Activated CD8-positive, alpha-beta T cell treated with anti-CD3 and anti-CD28 coated beads for 36 hours (primary cell): ENCODE data around the gene C10orf53. TPM values are rescaled to one million over a fixed set of nuclear protein-coding genes. Genes with fewer than 3 reads are reported as not detected.
"Not testable (repeated sequence)": the region's sequence is repeated elsewhere in the genome, so short reads cannot be mapped to it uniquely, and the experiment has no call there.

Source experiments
- ATAC-seq: fragments of 200-7000 bp; cut with Tn5 transposase; one replicate; pipeline ENCODE4 v1.10.0; 2021; ENCODE audit warnings: mild to moderate bottlenecking, moderate library complexity
- CTCF ChIA-PET: fragments of 350-600 bp; sonication (Branson Sonifier 250); formaldehyde crosslinking; loops from one replicate; lab custom pipeline; 2021; ENCODE audit warnings: antibody characterized with exemption; lab: Charles Lee
- POLR2A ChIA-PET: fragments of 350-600 bp; sonication (Branson Sonifier 250); formaldehyde crosslinking; loops from one replicate; lab custom pipeline; 2021; ENCODE audit warnings: antibody characterized with exemption; lab: Charles Lee
- DNase-seq: peaks from one replicate; pipeline ENCODE4 v3.0.0-alpha.2; 2020
- H3K27ac Mint-ChIP-seq: one replicate; pipeline ENCODE4 v1.8.0; 2021; ENCODE audit warnings: mild to moderate bottlenecking, mixed read lengths
- H3K27me3 Mint-ChIP-seq: one replicate; pipeline ENCODE4 v1.8.0; 2021; ENCODE audit warnings: mixed read lengths
- H3K36me3 Mint-ChIP-seq: one replicate; pipeline ENCODE4 v1.8.0; 2021; ENCODE audit warnings: low read depth, mixed read lengths
- H3K4me1 Mint-ChIP-seq: one replicate; pipeline ENCODE4 v1.8.0; 2021; ENCODE audit warnings: low read depth, mixed read lengths
- H3K4me3 Mint-ChIP-seq: one replicate; pipeline ENCODE4 v1.8.0; 2021; ENCODE audit warnings: mild to moderate bottlenecking, moderate library complexity, mixed read lengths
- H3K9me3 Mint-ChIP-seq: one replicate; pipeline ENCODE4 v1.8.0; 2021; ENCODE audit warnings: mixed read lengths
- intact Hi-C: fragments of 100-400 bp; cut with micrococcal nuclease; formaldehyde crosslinking; loops from one replicate; pipeline ENCODE4 v1.10.0; 2022
- total RNA-seq, 2 experiments: library from RNA; stranded (reverse); gene quantifications; one replicate each; pipeline ENCODE4 v1.2.3, GENCODE V29; 2021
- TF ChIP-seq, protein P1 (sequence below): fragments of 200-600 bp; IDR thresholded peaks from one replicate; pipeline ENCODE4 v1.8.0; 2022; ENCODE audit warnings: antibody characterized with exemption, mild to moderate bottlenecking

The C10orf53 gene
- total RNA-seq, 2 experiments from 2014 or later, result not detected

DNA sequence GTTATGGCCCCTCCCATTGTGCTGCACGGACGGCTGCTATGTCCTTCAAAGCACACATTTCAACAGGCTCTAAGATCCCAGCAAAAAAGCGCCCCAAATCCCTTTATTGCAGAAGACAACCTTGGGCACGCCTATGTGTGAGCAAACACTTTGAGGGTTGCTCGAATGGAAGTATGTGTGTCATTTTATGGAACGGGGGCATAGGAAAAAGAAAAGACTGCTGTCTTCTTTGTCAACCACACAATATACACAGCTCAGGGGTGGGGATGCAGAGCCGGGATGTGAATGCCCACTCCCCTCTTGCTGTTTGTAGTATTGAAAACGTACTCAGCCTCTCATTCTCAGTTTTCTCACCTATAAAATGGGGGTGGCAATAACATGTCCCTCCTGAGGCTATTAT lies 32.0 kb downstream of the C10orf53 start:
- peaks cover 13% of the 10 kb centered on the region for H3K27me3 Mint-ChIP-seq
- H3K36me3 Mint-ChIP-seq, result no peaks in the 10 kb centered on the region
- intact Hi-C loops, result no loop called here
- ATAC-seq (no peak), DNase-seq (no peak)
- CTCF ChIA-PET, result no interaction called here
- H3K4me3 Mint-ChIP-seq, result no peak overlapping the region
- TF ChIP-seq, protein P1, sequence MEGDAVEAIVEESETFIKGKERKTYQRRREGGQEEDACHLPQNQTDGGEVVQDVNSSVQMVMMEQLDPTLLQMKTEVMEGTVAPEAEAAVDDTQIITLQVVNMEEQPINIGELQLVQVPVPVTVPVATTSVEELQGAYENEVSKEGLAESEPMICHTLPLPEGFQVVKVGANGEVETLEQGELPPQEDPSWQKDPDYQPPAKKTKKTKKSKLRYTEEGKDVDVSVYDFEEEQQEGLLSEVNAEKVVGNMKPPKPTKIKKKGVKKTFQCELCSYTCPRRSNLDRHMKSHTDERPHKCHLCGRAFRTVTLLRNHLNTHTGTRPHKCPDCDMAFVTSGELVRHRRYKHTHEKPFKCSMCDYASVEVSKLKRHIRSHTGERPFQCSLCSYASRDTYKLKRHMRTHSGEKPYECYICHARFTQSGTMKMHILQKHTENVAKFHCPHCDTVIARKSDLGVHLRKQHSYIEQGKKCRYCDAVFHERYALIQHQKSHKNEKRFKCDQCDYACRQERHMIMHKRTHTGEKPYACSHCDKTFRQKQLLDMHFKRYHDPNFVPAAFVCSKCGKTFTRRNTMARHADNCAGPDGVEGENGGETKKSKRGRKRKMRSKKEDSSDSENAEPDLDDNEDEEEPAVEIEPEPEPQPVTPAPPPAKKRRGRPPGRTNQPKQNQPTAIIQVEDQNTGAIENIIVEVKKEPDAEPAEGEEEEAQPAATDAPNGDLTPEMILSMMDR, result no peak
- H3K9me3 Mint-ChIP-seq, result peaks cover 2% of the 10 kb centered on the region
- H3K27ac Mint-ChIP-seq, result no peak overlapping the region
- POLR2A ChIA-PET, result interaction anchor here (0.8 kb wide), 1 partner anchor 9 kb away, joined by 3 read pairs; no protein-coding TSS in a partner anchor
- H3K4me1 Mint-ChIP-seq, result no peaks in the 10 kb centered on the region

DNA sequence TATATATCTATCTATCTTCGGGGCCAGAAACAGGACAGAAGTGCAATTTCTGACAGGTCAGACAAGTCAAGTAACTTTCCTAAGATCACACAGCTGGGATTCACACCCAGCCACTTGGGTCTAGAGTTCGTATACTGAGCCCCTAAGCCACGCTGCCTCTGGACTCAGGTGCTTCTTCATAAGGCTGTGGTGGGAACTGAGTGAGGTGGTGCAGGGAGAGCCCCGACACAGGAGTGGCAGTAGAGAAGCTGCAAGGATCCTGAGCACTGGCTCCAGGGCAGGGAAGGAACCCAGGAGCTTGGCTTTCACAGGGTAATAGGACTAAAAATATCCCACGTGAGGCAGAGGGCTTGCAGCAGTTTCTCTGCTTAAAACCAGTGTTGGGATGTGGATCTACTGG lies 33.8 kb downstream of the C10orf53 start:
- CTCF ChIA-PET, result no interaction called here
- H3K36me3 Mint-ChIP-seq, result no peaks in the 10 kb centered on the region
- intact Hi-C loops, result no loop called here

DNA sequence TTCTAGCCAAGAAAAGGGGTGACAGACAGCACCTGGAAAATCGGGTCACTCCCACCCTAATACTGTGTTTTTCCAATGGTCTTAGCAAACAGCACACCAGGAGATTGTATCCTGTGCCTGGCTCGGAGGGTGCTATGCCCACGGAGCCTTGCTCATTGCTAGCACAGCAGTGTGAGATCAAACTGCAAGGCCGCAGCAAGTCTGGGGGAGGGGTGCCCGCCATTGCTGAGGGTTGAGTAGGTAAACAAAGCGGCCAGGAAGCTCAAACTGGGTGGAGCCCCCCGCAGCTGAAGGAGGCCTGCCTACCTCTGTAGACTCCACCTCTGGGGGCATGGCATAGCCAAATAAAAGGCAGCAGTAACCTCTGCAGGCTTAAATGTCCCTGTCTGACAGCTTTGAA lies 35.7 kb downstream of the C10orf53 start:
- CTCF ChIA-PET, H3K27ac Mint-ChIP-seq: not testable (repeated sequence)

More for the DNA sequence above, 33.8 kb downstream of the C10orf53 start:
- Mint-ChIP-seq H3K9me3 (peaks cover 2% of the 10 kb centered on the region), H3K4me1 (no peaks in the 10 kb centered on the region), H3K27me3 (peaks cover 15% of the 10 kb centered on the region), H3K4me3 (no peak overlapping the region), H3K27ac (no peak overlapping the region)
- ATAC-seq (no peak), DNase-seq (no peak)
- TF ChIP-seq, protein P1, result no peak
- POLR2A ChIA-PET, result no interaction called here

DNA sequence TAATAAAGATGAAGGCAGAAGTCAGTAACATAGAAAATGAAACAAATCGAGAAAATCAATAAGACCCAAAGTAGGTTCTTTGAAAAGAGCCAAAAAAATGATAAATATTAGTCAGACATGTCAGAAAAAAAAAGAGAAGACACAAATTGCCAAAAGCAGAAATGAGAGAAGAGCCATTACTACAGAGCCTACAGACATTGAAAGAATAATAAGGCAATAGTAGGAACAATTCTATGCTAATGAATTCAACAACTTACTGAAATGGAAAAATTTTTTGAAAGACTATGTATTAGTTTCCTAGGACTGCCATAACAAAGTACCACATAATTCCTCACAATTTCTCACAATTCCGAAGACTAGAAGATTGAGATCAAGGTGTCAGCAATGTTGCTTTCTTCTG lies 47.1 kb downstream of the C10orf53 start:
- ChIA-PET CTCF (no interaction called here), POLR2A (no interaction called here)
- DNase-seq (no peak), ATAC-seq (no peak)
- Mint-ChIP-seq H3K4me1 (no peaks in the 10 kb centered on the region), H3K9me3 (peaks cover 12% of the 10 kb centered on the region), H3K36me3 (peaks cover 1% of the 10 kb centered on the region), H3K4me3 (no peak overlapping the region), H3K27ac (no peak overlapping the region), H3K27me3 (no peaks in the 10 kb centered on the region)
- TF ChIP-seq, protein P1, result no peak
- intact Hi-C loops, result no loop called here

More for the DNA sequence above, 35.7 kb downstream of the C10orf53 start:
- H3K36me3 Mint-ChIP-seq, POLR2A ChIA-PET, intact Hi-C loops, H3K9me3 Mint-ChIP-seq, H3K4me3 Mint-ChIP-seq, ATAC-seq, H3K4me1 Mint-ChIP-seq, DNase-seq: not testable (repeated sequence)
- H3K27me3 Mint-ChIP-seq, result peaks cover 15% of the 10 kb centered on the region

DNA sequence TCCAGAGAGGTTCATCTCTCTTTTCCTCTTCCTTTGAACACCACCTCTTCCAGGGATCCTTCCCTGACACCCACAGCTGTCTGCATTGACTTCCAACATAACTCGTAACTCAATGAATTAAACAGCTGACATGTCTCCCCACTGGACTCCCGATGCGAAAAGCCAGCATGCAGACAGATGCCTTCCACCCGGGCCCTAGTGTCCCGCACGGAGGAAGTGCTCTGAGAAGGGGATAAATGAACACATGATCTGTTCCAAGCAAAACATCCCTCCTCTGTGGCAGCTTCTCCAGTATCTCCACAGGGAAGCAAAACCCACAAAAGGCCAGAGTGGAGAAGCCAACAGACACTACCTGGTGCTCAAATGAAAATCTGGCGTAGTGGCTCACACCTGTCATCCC lies 54.4 kb downstream of the C10orf53 start:
- Mint-ChIP-seq H3K4me3 (no peak overlapping the region), H3K9me3 (peaks cover 2% of the 10 kb centered on the region), H3K36me3 (no peaks in the 10 kb centered on the region), H3K27me3 (no peaks in the 10 kb centered on the region), H3K4me1 (no peaks in the 10 kb centered on the region), H3K27ac (no peak overlapping the region)
- TF ChIP-seq, protein P1, result no peak
- intact Hi-C loops, result no loop called here
- ATAC-seq (no peak), DNase-seq (no peak)
- CTCF ChIA-PET, result no interaction called here
- POLR2A ChIA-PET, result no interaction called here

DNA sequence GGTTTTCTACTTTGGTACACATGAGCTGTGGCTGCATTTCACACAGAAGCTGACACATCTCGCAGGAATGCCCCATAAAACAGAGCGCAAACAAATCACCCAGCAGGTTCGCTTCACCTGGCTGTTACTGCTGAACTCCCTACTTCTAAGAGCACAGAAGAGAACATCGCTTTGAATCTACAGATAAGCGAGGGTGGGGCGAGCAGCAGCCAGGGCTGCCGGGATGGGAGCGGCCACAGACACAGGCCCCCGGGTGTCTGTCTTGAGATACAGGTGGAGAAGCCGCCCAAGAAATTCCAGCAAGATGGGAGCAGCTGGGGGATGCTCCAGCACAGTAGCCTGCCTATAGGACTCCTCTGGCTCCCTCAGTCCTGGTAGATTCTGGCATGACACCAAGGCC lies 55.2 kb downstream of the C10orf53 start:
- CTCF ChIA-PET, result no interaction called here
- TF ChIP-seq, protein P1, result no peak

More for the DNA sequence above, 55.2 kb downstream of the C10orf53 start:
- ATAC-seq, result no peak
- POLR2A ChIA-PET, result no interaction called here
- Mint-ChIP-seq H3K4me1 (no peaks in the 10 kb centered on the region), H3K4me3 (no peak overlapping the region), H3K27me3 (no peaks in the 10 kb centered on the region), H3K36me3 (no peaks in the 10 kb centered on the region), H3K9me3 (no peaks in the 10 kb centered on the region), H3K27ac (no peak overlapping the region)
- intact Hi-C loops, result no loop called here
- no peak for DNase-seq
